Left ventricle myocardium inferior (tissue), 1 donor: ENCODE measurements around the gene PLRG1. TPM values are rescaled to one million over a fixed set of nuclear protein-coding genes. Genes with fewer than 3 reads are reported as not detected.

ENCODE experiments used
- DNase-seq: peaks from one replicate; pipeline ENCODE4 v3.0.0-alpha.2; 2020
- H3K27ac ChIP-seq: fragments of 200-600 bp; replicated peaks from 2 replicates; pipeline ENCODE4 v1.8.0; 2021
- H3K27me3 ChIP-seq: fragments of 200-600 bp; 2 replicates; pipeline ENCODE4 v1.8.0; 2021; ENCODE audit warnings: low read depth
- H3K36me3 ChIP-seq: fragments of 200-600 bp; 2 replicates; pipeline ENCODE4 v1.8.0; 2021
- H3K4me1 ChIP-seq: fragments of 200-600 bp; 2 replicates; pipeline ENCODE4 v1.8.0; 2021
- H3K4me3 ChIP-seq: fragments of 200-600 bp; 2 replicates; pipeline ENCODE4 v1.8.0; 2021; ENCODE audit warnings: mild to moderate bottlenecking, moderate library complexity
- H3K9me3 ChIP-seq: fragments of 200-600 bp; replicated peaks from 2 replicates; pipeline ENCODE4 v1.8.0; 2021
- CTCF ChIP-seq: fragments of 200-600 bp; IDR thresholded peaks from 2 replicates; pipeline ENCODE4 v1.8.0; 2021; ENCODE audit warnings: antibody characterized with exemption, mild to moderate bottlenecking, borderline replicate concordance
- intact Hi-C: fragments of 100-400 bp; cut with micrococcal nuclease; formaldehyde crosslinking; loops from one replicate; pipeline ENCODE4 v1.11.0; 2022
- total RNA-seq: library from RNA; stranded (reverse); fragmentation: NEBNext Ultra II Directional; extraction: Animal tissue kit (Norgen Biotek cat#: 25700); gene quantifications from one replicate; pipeline ENCODE4 v1.2.1, GENCODE V29; 2021
- donor health status: DM: no; HTN: yes; CAD: no; lungs with severe emphysema.

Gene PLRG1
- total RNA-seq, 1 donor from 2014 or later = 37.8 TPM

- Histone ChIP-seq H3K4me3 (no peak overlapping the region), H3K27me3 (no peaks in the 10 kb centered on the region), H3K36me3 (no peaks in the 10 kb centered on the region), H3K4me1 (no peaks in the 10 kb centered on the region), H3K27ac (no peak overlapping the region), H3K9me3 (no peaks in the 10 kb centered on the region)
- intact Hi-C loops = no loop called here
- no peak for TF ChIP-seq CTCF
- no peak for DNase-seq
These were observed 18.8 kb upstream of the PLRG1 start for GRCh38 chr4:154569028-154569427.

- intact Hi-C loops = no loop called here
- H3K4me3 ChIP-seq = no peak overlapping the region
These were observed 16.5 kb upstream of the PLRG1 start for GRCh38 chr4:154566639-154567204.

GRCh38 chr4:154565704-154566103 lies 15.5 kb upstream of the PLRG1 start:
- Histone ChIP-seq H3K4me1 (no peaks in the 10 kb centered on the region), H3K9me3 (no peaks in the 10 kb centered on the region), H3K36me3 (no peaks in the 10 kb centered on the region), H3K27me3 (peaks cover 3% of the 10 kb centered on the region), H3K27ac (no peak overlapping the region), H3K4me3 (no peak overlapping the region)
- no peak for DNase-seq
- TF ChIP-seq CTCF = no peak
- intact Hi-C loops = no loop called here

More at GRCh38 chr4:154566639-154567204, 16.5 kb upstream of the PLRG1 start:
- no peak for DNase-seq
- TF ChIP-seq CTCF = no peak
- Histone ChIP-seq H3K9me3 (no peaks in the 10 kb centered on the region), H3K4me1 (no peaks in the 10 kb centered on the region), H3K27me3 (peaks cover 3% of the 10 kb centered on the region), H3K36me3 (no peaks in the 10 kb centered on the region), H3K27ac (no peak overlapping the region)

- no peak for TF ChIP-seq CTCF
- Histone ChIP-seq H3K36me3 (no peaks in the 10 kb centered on the region), H3K9me3 (no peaks in the 10 kb centered on the region), H3K27me3 (peaks cover 3% of the 10 kb centered on the region), H3K4me3 (no peak overlapping the region), H3K4me1 (no peaks in the 10 kb centered on the region), H3K27ac (no peak overlapping the region)
- intact Hi-C loops = no loop called here
- DNase-seq = no peak
These were observed 14.1 kb upstream of the PLRG1 start for GRCh38 chr4:154564311-154564710.

- Histone ChIP-seq H3K27me3 (peaks cover 3% of the 10 kb centered on the region), H3K4me3 (no peak within 1 kb of the TSS), H3K36me3 (no peaks in the 10 kb centered on the region), H3K9me3 (no peaks in the 10 kb centered on the region), H3K27ac (no peak within 1 kb of the TSS), H3K4me1 (no peaks in the 10 kb centered on the region)
- TF ChIP-seq CTCF = no peak
- no peak for DNase-seq
- intact Hi-C loops = no loop called here
These were observed 12.6 kb upstream of the PLRG1 start, which contains the start of gene FGB for GRCh38 chr4:154562697-154563254. FGB (plus strand) TSS chr4:154563011; CDS start chr4:154563019, 8 bp downstream.
